Panc1 (cell line): Measurements from ENCODE around the gene LINC00237.

Experiments used
- CTCF ChIP-seq: fragments of 450-650 bp; IDR thresholded peaks from 2 replicates; pipeline ENCODE4 v1.5.1; 2017; ENCODE audit warnings: mild to moderate bottlenecking
- SIN3A ChIP-seq: IDR thresholded peaks from 2 replicates; pipeline ENCODE4 v1.6.1; 2012; ENCODE audit warnings: low read depth, mild to moderate bottlenecking, low read length, moderate library complexity, borderline replicate concordance; ENCODE audit not compliant: insufficient read depth
- TCF7L2 ChIP-seq: IDR thresholded peaks from 2 replicates; pipeline ENCODE4 v1.6.1; 2011; ENCODE audit warnings: mild to moderate bottlenecking, low read depth, low read length, inconsistent platforms

DNA sequence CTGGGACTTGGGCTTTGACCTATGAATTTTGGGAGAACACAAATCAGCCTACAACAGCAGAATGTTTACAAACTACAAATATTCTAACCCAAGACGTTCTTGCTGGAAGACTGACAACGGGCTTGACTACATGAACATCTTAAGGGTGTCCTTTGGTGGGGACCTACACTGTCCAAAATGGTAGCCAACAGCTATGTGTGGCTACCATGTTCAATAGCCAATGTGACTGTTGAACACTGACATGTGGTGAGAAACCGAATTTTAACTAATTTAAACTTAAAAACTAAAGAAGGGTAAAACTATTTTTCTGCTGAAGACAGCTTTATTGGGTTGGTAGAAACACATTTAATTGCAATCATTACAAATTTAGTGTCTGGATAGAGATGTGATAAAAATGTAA is 30.1 kb downstream of the LINC00237 start:
- TF ChIP-seq CTCF = no peak
- TF ChIP-seq TCF7L2 = no peak
- no peak for TF ChIP-seq SIN3A
